K562 (cell line): ENCODE data around the gene XPO1. TPM values are rescaled to one million over a fixed set of nuclear protein-coding genes. Genes with fewer than 3 reads are reported as not detected.

Source experiments
- ATAC-seq: fragments of 200-7000 bp; cut with Tn5 transposase; 3 replicates; pipeline ENCODE4 v1.9.1; 2020; ENCODE audit warnings: moderate library complexity
- BruUV-seq: library from RNA; stranded (reverse); fragments of 400-500 nt; replicated peaks from 2 replicates; lab custom pipeline; 2021; lab: Mats Ljungman, UMichigan
- CTCF ChIA-PET: fragments of 300-600 bp; formaldehyde crosslinking; extraction: SDS; loops from one replicate; lab custom pipeline; 2021; ENCODE audit warnings: low intra/inter-chr PET ratio; lab: Yijun Ruan, JAX
- POLR2A ChIA-PET: fragments of 300-600, 350-650 bp; sonication (Branson Sonifier 250); formaldehyde crosslinking; extraction: SDS; loops from one replicate; lab custom pipeline; 2021; ENCODE audit warnings: antibody characterized with exemption, inconsistent platforms; lab: Yijun Ruan, JAX
- DNase-seq, 4 experiments: peaks; one replicate each; pipeline versions ENCODE4 v3.0.0 to v3.0.0-alpha.2; 2011 to 2018; ENCODE audit warnings: low spot score in 3 of 4, mixed read lengths in 3 of 4; ENCODE audit errors: extremely low read depth in 1 of 4
- FAIRE-seq: peaks from 2 replicates; lab custom pipeline; 2011; peaks lifted over from hg19 to GRCh38; lab: Jason Lieb, UNC
- H2AFZ ChIP-seq: 2 replicates; pipeline ENCODE4 v1.6.0; 2011; ENCODE audit warnings: low read depth, low read length, control low read depth, inconsistent platforms
- H3K27ac ChIP-seq: fragments of 200-600 bp; 3 replicates; pipeline ENCODE4 v1.8.0; 2011; ENCODE audit warnings: low read depth, mild to moderate bottlenecking, control low read depth, inconsistent platforms, low read length, moderate library complexity, mixed read lengths; ENCODE audit errors: extremely low read depth
- H3K27me3 ChIP-seq, 2 experiments: fragments of 300-600 bp in 1 of 2; 2 replicates in 1 of 2; 3 replicates in 1 of 2; pipeline versions ENCODE4 v1.6.0 to v1.8.0; 2011; ENCODE audit warnings: inconsistent platforms in 2 of 2, low read length in 2 of 2, mild to moderate bottlenecking in 1 of 2, mixed read lengths in 1 of 2, moderate library complexity in 1 of 2; ENCODE audit not compliant: control insufficient read depth in 2 of 2, insufficient read depth in 2 of 2
- H3K36me3 ChIP-seq: fragments of 300-600 bp; 3 replicates; pipeline ENCODE4 v1.8.0; 2011; ENCODE audit warnings: mild to moderate bottlenecking, low read length, inconsistent platforms; ENCODE audit not compliant: control insufficient read depth, insufficient read depth
- H3K4me1 ChIP-seq, 2 experiments: fragments of 200-600 bp in 1 of 2; replicated peaks in 1 of 2; 2 replicates in 1 of 2; 3 replicates in 1 of 2; pipeline versions ENCODE4 v1.5.1 to v1.8.0; 2011; ENCODE audit warnings: inconsistent platforms in 2 of 2, low read length in 2 of 2, mild to moderate bottlenecking in 1 of 2, mixed read lengths in 1 of 2, moderate library complexity in 1 of 2; ENCODE audit not compliant: control insufficient read depth in 2 of 2, insufficient read depth in 2 of 2
- H3K4me2 ChIP-seq: 2 replicates; pipeline ENCODE4 v1.6.1; 2011; ENCODE audit warnings: low read length, control low read depth, inconsistent platforms, mixed read lengths; ENCODE audit not compliant: insufficient read depth
- H3K4me3 ChIP-seq: fragments of 200-600 bp; sonication (generic), shearing (Covaris generic); 2 replicates; pipeline ENCODE4 v1.5.1; 2016; ENCODE audit warnings: control low read depth, inconsistent platforms
- H3K79me2 ChIP-seq: fragments of 200-600 bp; 3 replicates; pipeline ENCODE4 v1.8.0; 2011; ENCODE audit warnings: low read length, inconsistent platforms; ENCODE audit not compliant: control insufficient read depth, insufficient read depth
- H3K9ac ChIP-seq, 2 experiments: 2 replicates each; pipeline versions ENCODE4 v1.6.0 to v1.6.1; 2011; ENCODE audit warnings: low read depth in 2 of 2, low read length in 2 of 2, control low read depth in 1 of 2, inconsistent platforms in 1 of 2, mild to moderate bottlenecking in 1 of 2, mixed read lengths in 1 of 2; ENCODE audit not compliant: insufficient read depth in 1 of 2
- H3K9me1 ChIP-seq: one replicate; pipeline ENCODE4 v1.6.0; 2011; ENCODE audit warnings: inconsistent platforms, mild to moderate bottlenecking, low read length, moderate library complexity; ENCODE audit not compliant: control insufficient read depth, insufficient read depth
- H3K9me3 ChIP-seq: replicated peaks from 2 replicates; pipeline ENCODE4 v1.5.1; 2011; ENCODE audit warnings: low read depth, low read length, inconsistent platforms; ENCODE audit not compliant: control insufficient read depth, insufficient read depth
- H4K20me1 ChIP-seq: replicated peaks from 2 replicates; pipeline ENCODE4 v1.6.1; 2011; ENCODE audit warnings: low read length, inconsistent platforms, mixed read lengths; ENCODE audit not compliant: control insufficient read depth, insufficient read depth
- CHD1 ChIP-seq: fragments of 200-600 bp; sonication (generic); IDR thresholded peaks from one replicate; pipeline ENCODE4 v1.6.1; 2012; ENCODE audit warnings: mild to moderate bottlenecking, moderate library complexity, low read length, inconsistent platforms
- KAT7 ChIP-seq: sonication (generic); formaldehyde crosslinking; IDR thresholded peaks from 2 replicates; pipeline ENCODE4 v1.8.0; 2022; ENCODE audit warnings: missing genetic modification reagents, mild to moderate bottlenecking, borderline replicate concordance
- OTX1 ChIP-seq: fragments of 450-650 bp; formaldehyde crosslinking; IDR thresholded peaks from 2 replicates; pipeline ENCODE4 v1.4.0; 2022; ENCODE audit warnings: mild to moderate bottlenecking
- PHF8 ChIP-seq: fragments of 200-600 bp; sonication (generic); IDR thresholded peaks from 2 replicates; pipeline ENCODE4 v1.6.1; 2012; ENCODE audit warnings: mixed run types, mild to moderate bottlenecking, inconsistent platforms, low read length, moderate library complexity, borderline replicate concordance
- POLR2G ChIP-seq: fragments of 200-400 bp; formaldehyde crosslinking; IDR thresholded peaks from 2 replicates; pipeline ENCODE4 v1.6.1; 2017; ENCODE audit warnings: low read depth, mild to moderate bottlenecking, antibody characterized with exemption, low read length, moderate library complexity
- RBBP5 ChIP-seq: fragments of 200-600 bp; sonication (generic); IDR thresholded peaks from 2 replicates; pipeline ENCODE4 v1.6.1; 2012; ENCODE audit warnings: borderline replicate concordance, mild to moderate bottlenecking, low read length, control low read depth, inconsistent platforms; ENCODE audit not compliant: insufficient read depth, poor library complexity, severe bottlenecking
- RBFOX2 ChIP-seq: fragments of 200-400 bp; formaldehyde crosslinking; IDR thresholded peaks from 2 replicates; pipeline ENCODE4 v1.6.1; 2017; ENCODE audit warnings: low read depth, mild to moderate bottlenecking, low read length, moderate library complexity
- THRB ChIP-seq: fragments of 450-650 bp; formaldehyde crosslinking; conservative IDR thresholded peaks from 2 replicates; pipeline ENCODE4 v1.4.0; 2022; ENCODE audit warnings: mild to moderate bottlenecking, missing genetic modification characterization
- YY1 ChIP-seq, 3 experiments: IDR thresholded peaks; 2 replicates each; pipeline ENCODE4 v1.6.1; 2011; ENCODE audit warnings: low read length in 2 of 3, mild to moderate bottlenecking in 2 of 3, moderate library complexity in 2 of 3, borderline replicate concordance in 1 of 3, control low read depth in 1 of 3, low read depth in 1 of 3; ENCODE audit not compliant: insufficient read depth in 3 of 3, insufficient replicate concordance in 2 of 3, control insufficient read depth in 1 of 3, insufficient read length in 1 of 3; ENCODE audit errors: extremely low read depth in 1 of 3
- ZBTB7A ChIP-seq: IDR thresholded peaks from 2 replicates; pipeline ENCODE4 v1.6.1; 2011; ENCODE audit warnings: low read depth, mild to moderate bottlenecking, low read length, moderate library complexity, borderline replicate concordance; ENCODE audit not compliant: control insufficient read depth
- ZNF639 ChIP-seq, 2 experiments: fragments of 200-800 bp in 1 of 2; sonication (Bioruptor generic) in 1 of 2; sonication (generic) in 1 of 2; formaldehyde crosslinking in 1 of 2; IDR thresholded peaks in 1 of 2; conservative IDR thresholded peaks in 1 of 2; 2 replicates each; pipeline versions ENCODE4 v1.5.0 to v1.6.1; 2016 to 2020; ENCODE audit warnings: missing compliant biosample characterization in 1 of 2, missing genetic modification characterization in 1 of 2, missing genetic modification reagents in 1 of 2
- WGBS: fragments of 100-300 bp; shearing (Covaris generic); methylation state at CpG from one replicate; pipeline ENCODE4 v1.1.6; 2016; ENCODE audit warnings: low coverage, mixed read lengths; ENCODE audit not compliant: insufficient coverage; ENCODE audit errors: missing lambda C conversion rate; 5-methylcytosine and 5-hydroxymethylcytosine counted together
- in situ Hi-C: fragments of 300-500 bp; cut with MboI; formaldehyde crosslinking; loops from 4 replicates; pipeline ENCODE4 v1.15.0; 2018; ENCODE audit warnings: inconsistent platforms, mixed read lengths
- intact Hi-C: fragments of 100-400 bp; cut with micrococcal nuclease; formaldehyde crosslinking; loops from 2 replicates; pipeline ENCODE4 v1.14.2; 2022
- polyA plus RNA-seq, 8 experiments: library from polyadenylated mRNA; depleted of rRNA in 4 of 8; stranded (reverse) in 5 of 8; unstranded in 3 of 8; fragments of >200 nt; fragmentation: Nextera tagmentation in 2 of 8; fragmentation: Illumina TruSeq in 1 of 8; extraction: Ambion mirVana in 2 of 8; extraction: Trizol in 1 of 8; gene quantifications; 2 replicates each; pipeline versions ENCODE4 v1.2.1 to v1.2.3, GENCODE V29; 2011 to 2014; ENCODE audit warnings: inconsistent platforms in 1 of 8, missing spikeins in 1 of 8
- total RNA-seq, 7 experiments: library from RNA; depleted of rRNA in 6 of 7; stranded (reverse); fragments of >200 nt in 6 of 7; fragmentation: Illumina TruSeq in 2 of 7; extraction: Trizol in 2 of 7; gene quantifications; 2 replicates each; pipeline versions ENCODE4 v1.2.1 to v1.2.3, GENCODE V29; 2011 to 2021; ENCODE audit warnings: low replicate concordance in 1 of 7

XPO1 gene
- total and polyA plus RNA-seq, 9 of the 15 experiments (the other 6 are each of a cell fraction or from before 2014, with no cell fraction given): 86.2 to 307 (median 216) TPM

GRCh38 chr2:61537277-61537949 lies 743 bp downstream of the XPO1 start:
- no peaks in the 10 kb centered on the region for H3K9me3 ChIP-seq
- H3K4me1 ChIP-seq: peaks cover 19 to 28% of the 10 kb centered on the region in 2 experiments
- no peak for FAIRE-seq
- peaks cover 25% of the 10 kb centered on the region for H4K20me1 ChIP-seq
- no peak overlapping the region for H2AFZ ChIP-seq
- no TSS peak for BruUV-seq
- H3K9me1 ChIP-seq: no peaks in the 10 kb centered on the region
- H3K9ac ChIP-seq: peak overlapping the region; percentile 95 to 99
- H3K27me3 ChIP-seq: no peaks in the 10 kb centered on the region
- H3K4me2 ChIP-seq: peak overlapping the region; percentile 96; the same call in 1 of the 2 replicates
- peaks cover 22% of the 10 kb centered on the region; the same call in 2 of the 3 replicates for H3K36me3 ChIP-seq
- intact Hi-C loops: loop anchor here (2.0 to 5.0 kb wide), 2 partner anchors 67 to 120 kb away; partner anchors contain the start of gene USP34
- ATAC-seq: no peak
- in situ Hi-C loops: no loop called here
- ChIA-PET CTCF (no interaction called here), POLR2A (interaction anchor here (0.6 to 1.9 kb wide), 8 partner anchors 13 to 806 kb away, joined by 3 to 7 read pairs (median 4); no protein-coding TSS in a partner anchor)
- peak overlapping the region; percentile 98 for H3K27ac ChIP-seq
- peak in 2 of 4 experiments; percentile 13 to 37 for DNase-seq
- H3K4me3 ChIP-seq: peak overlapping the region; percentile 76
- peaks cover 61% of the 10 kb centered on the region for H3K79me2 ChIP-seq
- WGBS: 0% methylated on average over 12 of the region's 52 CpGs
- TF ChIP-seq ZNF639 (CRISPR knock-in tag; conservative IDR thresholded peaks at IDR 0.05 in 1 of 2, IDR thresholded peaks at IDR 0.05 in 1 of 2): 0 out of 4 replicates have a peak, but pooled peaks of 1 of the 2 experiments have one; percentile 9
- 0 out of 2 replicates have a peak, but pooled peaks have one; percentile 11 for TF ChIP-seq KAT7 (CRISPR knock-in tag)
- TF ChIP-seq RBFOX2: peak; percentile 70; the same call in 1 of the 2 replicates
- peak; percentile 72; the same call in 1 of the 2 replicates for TF ChIP-seq POLR2G
- TF ChIP-seq ZBTB7A: peak; percentile 37; the same call in 1 of the 2 replicates
- TF ChIP-seq RBBP5: no peak
- TF ChIP-seq OTX1 (CRISPR knock-in tag): peak; percentile 66; the same call in 1 of the 2 replicates
- 0 out of 2 replicates have a peak, but pooled peaks have one; percentile 2 for TF ChIP-seq PHF8
- peak; percentile 79 for TF ChIP-seq CHD1
- TF ChIP-seq THRB (CRISPR knock-in tag): 0 out of 2 replicates have a peak, but pooled peaks have one; percentile 53
- peak in 1 of 3 experiments; percentile 6 for TF ChIP-seq YY1 (IDR thresholded peaks at IDR 0.05; ENCODE audit: borderline replicate concordance in 1 of 3, control insufficient read depth in 1 of 3, extremely low read depth in 1 of 3, insufficient read depth in 3 of 3, insufficient read length in 1 of 3, insufficient replicate concordance in 2 of 3, low read depth in 1 of 3, low read length in 2 of 3)
